ENCODE measurements around the gene KIFC3. TPM values are rescaled to one million over a fixed set of nuclear protein-coding genes. Genes with fewer than 3 reads are reported as not detected.

KIFC3 gene
- total and polyA plus RNA-seq, 7 experiments from 2014 or later, result 0.73 to 9.2 (median 1.6) TPM; not detected in 3

GRCh38 chr16:57762365-57763040 lies 39.8 kb downstream of the KIFC3 start:
- POLR2A ChIA-PET, result interaction anchor here (0.7 kb wide), 1 partner anchor 1189 kb away, joined by 3 read pairs; no protein-coding TSS in a partner anchor
- Mint-ChIP-seq H3K36me3 (no peaks in the 10 kb centered on the region), H3K27me3 (no peaks in the 10 kb centered on the region), H3K4me3 (no peak overlapping the region), H3K4me1 (no peaks in the 10 kb centered on the region), H3K9me3 (no peaks in the 10 kb centered on the region), H3K27ac (no peak overlapping the region)
- intact Hi-C loops (cut with micrococcal nuclease), result no loop called here
- Histone ChIP-seq H3K36me3 (ENCODE audit: control insufficient read depth in 2 of 3, insufficient read depth in 3 of 3, low read length in 3 of 3) (no peaks in the 10 kb centered on the region), H3K9me3 (ENCODE audit: control insufficient read depth in 2 of 3, low read length in 3 of 3) (no peaks in the 10 kb centered on the region), H3K4me3 (ENCODE audit: low read length) (no peak overlapping the region), H3K27ac (ENCODE audit: low read depth, low read length) (no peak overlapping the region), H3K27me3 (ENCODE audit: control insufficient read depth in 2 of 2, insufficient read depth in 2 of 2, low read length in 2 of 2) (no peaks in the 10 kb centered on the region), H3K4me1 (ENCODE audit: control insufficient read depth in 2 of 2, insufficient read depth in 2 of 2, low read length in 2 of 2) (peaks cover 0 to 1% of the 10 kb centered on the region in 2 donors)
- ATAC-seq, result no peak
- DNase-seq, result no peak
- CTCF ChIA-PET, result no interaction called here

- Mint-ChIP-seq H3K36me3 (no peaks in the 10 kb centered on the region), H3K4me1 (no peaks in the 10 kb centered on the region), H3K27ac (no peak overlapping the region), H3K9me3 (no peaks in the 10 kb centered on the region), H3K4me3 (no peak overlapping the region), H3K27me3 (no peaks in the 10 kb centered on the region)
- Histone ChIP-seq H3K36me3 (ENCODE audit: control insufficient read depth in 2 of 3, insufficient read depth in 3 of 3, low read length in 3 of 3) (no peaks in the 10 kb centered on the region), H3K27me3 (ENCODE audit: control insufficient read depth in 2 of 2, insufficient read depth in 2 of 2, low read length in 2 of 2) (no peaks in the 10 kb centered on the region), H3K27ac (ENCODE audit: low read depth, low read length) (no peak overlapping the region), H3K4me3 (ENCODE audit: low read length) (no peak overlapping the region), H3K9me3 (ENCODE audit: control insufficient read depth in 2 of 3, low read length in 3 of 3) (no peaks in the 10 kb centered on the region), H3K4me1 (ENCODE audit: control insufficient read depth in 2 of 2, insufficient read depth in 2 of 2, low read length in 2 of 2) (peaks cover 0 to 5% of the 10 kb centered on the region in 2 donors)
- ChIA-PET POLR2A (interaction anchor here (0.7 kb wide), 1 partner anchor 1189 kb away, joined by 3 read pairs; no protein-coding TSS in a partner anchor), CTCF (interaction anchor here (0.8 kb wide), 1 partner anchor 10 kb away, joined by 4 read pairs; no protein-coding TSS in a partner anchor)
- DNase-seq, result no peak
- intact Hi-C loops (cut with micrococcal nuclease), result no loop called here
- no peak for ATAC-seq
Observed at GRCh38 chr16:57761957-57762356, 40.3 kb downstream of the KIFC3 start.

GRCh38 chr16:57761301-57761700 lies 41.0 kb downstream of the KIFC3 start:
- H3K27me3 Mint-ChIP-seq, result no peaks in the 10 kb centered on the region

GRCh38 chr16:57760357-57761160 lies 41.7 kb downstream of the KIFC3 start:
- Histone ChIP-seq H3K36me3 (ENCODE audit: control insufficient read depth in 2 of 3, insufficient read depth in 3 of 3, low read length in 3 of 3) (peaks cover 0 to 9% (median 0%) of the 10 kb centered on the region in 3 experiments), H3K4me3 (ENCODE audit: low read length) (no peak overlapping the region), H3K27me3 (ENCODE audit: control insufficient read depth in 2 of 2, insufficient read depth in 2 of 2, low read length in 2 of 2) (no peaks in the 10 kb centered on the region), H3K4me1 (ENCODE audit: control insufficient read depth in 2 of 2, insufficient read depth in 2 of 2, low read length in 2 of 2) (peaks cover 0 to 5% of the 10 kb centered on the region in 2 donors), H3K27ac (ENCODE audit: low read depth, low read length) (no peak overlapping the region), H3K9me3 (ENCODE audit: control insufficient read depth in 2 of 3, low read length in 3 of 3) (no peaks in the 10 kb centered on the region)
- H3K9me3 Mint-ChIP-seq, result no peaks in the 10 kb centered on the region
- H3K27ac Mint-ChIP-seq, result no peak overlapping the region
- no peak overlapping the region for H3K4me3 Mint-ChIP-seq
- POLR2A ChIA-PET, result no interaction called here
- CTCF ChIA-PET, result interaction anchor here (0.6 to 1.2 kb wide), 2 partner anchors 19 to 184 kb away, joined by 3 read pairs; no protein-coding TSS in a partner anchor
- H3K36me3 Mint-ChIP-seq, result peaks cover 0 to 7% (median 0%) of the 10 kb centered on the region in 5 donors
- intact Hi-C loops (cut with micrococcal nuclease), result no loop called here
- DNase-seq, result no peak
- ATAC-seq, result no peak
- H3K27me3 Mint-ChIP-seq, result no peaks in the 10 kb centered on the region
- peaks cover 0 to 3% (median 0%) of the 10 kb centered on the region in 7 donors for H3K4me1 Mint-ChIP-seq

More at GRCh38 chr16:57761301-57761700, 41.0 kb downstream of the KIFC3 start:
- H3K4me3 ChIP-seq (ENCODE audit: low read length), result no peak overlapping the region
- H3K27me3 ChIP-seq (ENCODE audit: control insufficient read depth in 2 of 2, insufficient read depth in 2 of 2, low read length in 2 of 2), result no peaks in the 10 kb centered on the region
- ATAC-seq (no peak), DNase-seq (no peak)
- Mint-ChIP-seq H3K4me3 (no peak overlapping the region), H3K36me3 (peaks cover 0 to 1% (median 0%) of the 10 kb centered on the region in 5 donors), H3K4me1 (peaks cover 0 to under 1% (median 0%) of the 10 kb centered on the region in 7 donors), H3K27ac (no peak overlapping the region), H3K9me3 (no peaks in the 10 kb centered on the region)
- POLR2A ChIA-PET, result no interaction called here
- H3K9me3 ChIP-seq (ENCODE audit: control insufficient read depth in 2 of 3, low read length in 3 of 3), result no peaks in the 10 kb centered on the region
- intact Hi-C loops (cut with micrococcal nuclease), result no loop called here
- CTCF ChIA-PET, result interaction anchor here (0.8 kb wide), 1 partner anchor 9 kb away, joined by 4 read pairs; no protein-coding TSS in a partner anchor
- H3K36me3 ChIP-seq (ENCODE audit: control insufficient read depth in 2 of 3, insufficient read depth in 3 of 3, low read length in 3 of 3), result peaks cover 0 to 1% (median 0%) of the 10 kb centered on the region in 3 experiments
- no peak overlapping the region for H3K27ac ChIP-seq (ENCODE audit: low read depth, low read length)
- H3K4me1 ChIP-seq (ENCODE audit: control insufficient read depth in 2 of 2, insufficient read depth in 2 of 2, low read length in 2 of 2), result peaks cover 0 to 5% of the 10 kb centered on the region in 2 donors

GRCh38 chr16:57759541-57760356 lies 42.5 kb downstream of the KIFC3 start:
- Histone ChIP-seq H3K27me3 (ENCODE audit: control insufficient read depth in 2 of 2, insufficient read depth in 2 of 2, low read length in 2 of 2) (no peaks in the 10 kb centered on the region), H3K36me3 (ENCODE audit: control insufficient read depth in 2 of 3, insufficient read depth in 3 of 3, low read length in 3 of 3) (peaks cover 0 to 17% (median 0%) of the 10 kb centered on the region in 3 experiments), H3K27ac (ENCODE audit: low read depth, low read length) (no peak overlapping the region), H3K4me3 (ENCODE audit: low read length) (no peak overlapping the region), H3K4me1 (ENCODE audit: control insufficient read depth in 2 of 2, insufficient read depth in 2 of 2, low read length in 2 of 2) (peaks cover 0 to 5% of the 10 kb centered on the region in 2 donors), H3K9me3 (ENCODE audit: control insufficient read depth in 2 of 3, low read length in 3 of 3) (no peaks in the 10 kb centered on the region)
- H3K4me3 Mint-ChIP-seq, result no peak overlapping the region
- ATAC-seq (no peak), DNase-seq (no peak)
- ChIA-PET POLR2A (no interaction called here), CTCF (interaction anchor here (0.6 to 1.2 kb wide), 2 partner anchors 18 to 183 kb away, joined by 3 read pairs; no protein-coding TSS in a partner anchor)
- no peaks in the 10 kb centered on the region for H3K27me3 Mint-ChIP-seq
- intact Hi-C loops (cut with micrococcal nuclease), result loop anchor here in 1 of 2 donors (5.0 kb wide), 1 partner anchor 228 kb away; no protein-coding TSS in a partner anchor
- H3K4me1 Mint-ChIP-seq, result peaks cover 0 to 3% (median 0%) of the 10 kb centered on the region in 7 donors
- H3K9me3 Mint-ChIP-seq, result no peaks in the 10 kb centered on the region
- peaks cover 0 to 8% (median 0%) of the 10 kb centered on the region in 5 donors for H3K36me3 Mint-ChIP-seq
- H3K27ac Mint-ChIP-seq, result no peak overlapping the region

GRCh38 chr16:57759131-57759530 lies 43.2 kb downstream of the KIFC3 start:
- ATAC-seq, result no peak
- H3K4me1 Mint-ChIP-seq, result peaks cover 0 to 3% (median 0%) of the 10 kb centered on the region in 7 donors
- H3K4me3 Mint-ChIP-seq, result no peak overlapping the region
- Histone ChIP-seq H3K4me3 (ENCODE audit: low read length) (no peak overlapping the region), H3K4me1 (ENCODE audit: control insufficient read depth in 2 of 2, insufficient read depth in 2 of 2, low read length in 2 of 2) (peaks cover 0 to 5% of the 10 kb centered on the region in 2 donors), H3K9me3 (ENCODE audit: control insufficient read depth in 2 of 3, low read length in 3 of 3) (no peaks in the 10 kb centered on the region), H3K36me3 (ENCODE audit: control insufficient read depth in 2 of 3, insufficient read depth in 3 of 3, low read length in 3 of 3) (peaks cover 0 to 23% (median 0%) of the 10 kb centered on the region in 3 experiments), H3K27me3 (ENCODE audit: control insufficient read depth in 2 of 2, insufficient read depth in 2 of 2, low read length in 2 of 2) (no peaks in the 10 kb centered on the region), H3K27ac (ENCODE audit: low read depth, low read length) (no peak overlapping the region)
- peaks cover 0 to under 1% (median 0%) of the 10 kb centered on the region in 11 donors for H3K9me3 Mint-ChIP-seq
- peak overlapping the region in 1 of 9 donors; percentile 9 for H3K27ac Mint-ChIP-seq
- DNase-seq, result no peak
- intact Hi-C loops (cut with micrococcal nuclease), result loop anchor here in 1 of 2 donors (5.0 kb wide), 1 partner anchor 228 kb away; no protein-coding TSS in a partner anchor
- ChIA-PET POLR2A (no interaction called here), CTCF (no interaction called here)
- H3K36me3 Mint-ChIP-seq, result peaks cover 0 to 8% (median 4%) of the 10 kb centered on the region in 5 donors
- H3K27me3 Mint-ChIP-seq, result no peaks in the 10 kb centered on the region
